Measurements from ENCODE around the gene SLC38A11.
A peak's percentile ranks its signal among the peaks of the same experiment; 100 is the strongest.
"Not testable (repeated sequence)": the region's sequence is repeated elsewhere in the genome, so short reads cannot be mapped to it uniquely, and the experiment has no call there.

The SLC38A11 gene

GRCh38 chr2:164875334-164876205 is 79.8 kb downstream of the SLC38A11 start:
- no peak for DNase-seq

GRCh38 chr2:164873210-164873908 is 82.0 kb downstream of the SLC38A11 start:
- DNase-seq = no peak

GRCh38 chr2:164871404-164871803 is 83.9 kb downstream of the SLC38A11 start:
- no peak for DNase-seq

GRCh38 chr2:164869420-164869772 is 85.9 kb downstream of the SLC38A11 start:
- no peak for DNase-seq

GRCh38 chr2:164868563-164869419 is 86.5 kb downstream of the SLC38A11 start:
- no peak for DNase-seq

- no peak for DNase-seq
Observed at GRCh38 chr2:164867779-164868397, 87.4 kb downstream of the SLC38A11 start.

GRCh38 chr2:164866381-164866780 is 88.9 kb downstream of the SLC38A11 start:
- peak; percentile 11 for DNase-seq

- no peak for DNase-seq
Observed at GRCh38 chr2:164860694-164861042, 94.7 kb downstream of the SLC38A11 start.

GRCh38 chr2:164859906-164860693 is 95.2 kb downstream of the SLC38A11 start:
- not testable (repeated sequence) for DNase-seq

GRCh38 chr2:164859251-164859818 is 96.0 kb downstream of the SLC38A11 start:
- DNase-seq = no peak

GRCh38 chr2:164852086-164852485 is 103.2 kb downstream of the SLC38A11 start:
- DNase-seq = no peak

GRCh38 chr2:164850235-164850634 is 105.1 kb downstream of the SLC38A11 start:
- no peak for DNase-seq

- DNase-seq = no peak
Observed at GRCh38 chr2:164849506-164849905, 105.8 kb downstream of the SLC38A11 start.

- no peak for DNase-seq
Observed at GRCh38 chr2:164847981-164848741, 107.2 kb downstream of the SLC38A11 start.

GRCh38 chr2:164847291-164847690 is 108.0 kb downstream of the SLC38A11 start:
- DNase-seq = no peak

- no peak for DNase-seq
Observed at GRCh38 chr2:164846276-164846675, 109.0 kb downstream of the SLC38A11 start.
